Type B pancreatic cell (in vitro differentiated cells): ENCODE measurements around the gene ACKR2. TPM values are rescaled to one million over a fixed set of nuclear protein-coding genes. Genes with fewer than 3 reads are reported as not detected.
"Not testable (repeated sequence)": the region's sequence is repeated elsewhere in the genome, so short reads cannot be mapped to it uniquely, and the experiment has no call there.

Experiments
- DNase-seq: peaks from one replicate; pipeline ENCODE4 v3.0.0; 2021; ENCODE audit warnings: mixed read lengths; ENCODE audit not compliant: unreplicated experiment; ENCODE audit errors: extremely low spot score
- H3K27ac Mint-ChIP-seq: 2 replicates; pipeline ENCODE4 v1.8.0; 2021; ENCODE audit warnings: mild to moderate bottlenecking, mixed read lengths
- H3K27me3 Mint-ChIP-seq: 2 replicates; pipeline ENCODE4 v1.8.0; 2021; ENCODE audit warnings: mixed read lengths
- H3K36me3 Mint-ChIP-seq: 2 replicates; pipeline ENCODE4 v1.8.0; 2021; ENCODE audit warnings: mixed read lengths
- H3K4me1 Mint-ChIP-seq: one replicate; pipeline ENCODE4 v1.8.0; 2021; ENCODE audit warnings: mixed read lengths; ENCODE audit not compliant: unreplicated experiment
- H3K4me3 Mint-ChIP-seq: 2 replicates; pipeline ENCODE4 v1.8.0; 2021; ENCODE audit warnings: mild to moderate bottlenecking, mixed read lengths
- H3K9me3 Mint-ChIP-seq: 2 replicates; pipeline ENCODE4 v1.8.0; 2021; ENCODE audit warnings: mixed read lengths
- CTCF ChIP-seq: fragments of 200-600 bp; sonication (generic); conservative IDR thresholded peaks from 2 replicates; pipeline ENCODE4 v1.5.0; 2021; ENCODE audit warnings: antibody characterized with exemption, mild to moderate bottlenecking
- total RNA-seq: library from RNA; stranded (reverse); gene quantifications from 2 replicates; pipeline ENCODE4 v1.2.1, GENCODE V29; 2021; ENCODE audit warnings: low replicate concordance

ACKR2 gene
- total RNA-seq, 1 donor from 2014 or later: 3.5 TPM

- Mint-ChIP-seq H3K36me3 (peaks cover 16% of the 10 kb centered on the region), H3K4me3 (peak overlapping the region; percentile 100), H3K9me3 (peaks cover 4% of the 10 kb centered on the region), H3K4me1 (peaks cover 33% of the 10 kb centered on the region), H3K27ac (peak overlapping the region; percentile 99), H3K27me3 (peaks cover 30% of the 10 kb centered on the region)
- TF ChIP-seq CTCF: no peak
- DNase-seq: peak; percentile 71
Measured at GRCh38 chr3:42805141-42805821, 4.0 kb upstream of the ACKR2 start.

GRCh38 chr3:42807929-42808328 is 1.3 kb upstream of the ACKR2 start:
- Mint-ChIP-seq H3K4me1 (peaks cover 20% of the 10 kb centered on the region), H3K36me3 (peaks cover 7% of the 10 kb centered on the region), H3K27ac (no peak overlapping the region), H3K27me3 (peaks cover 33% of the 10 kb centered on the region), H3K9me3 (peaks cover 4% of the 10 kb centered on the region), H3K4me3 (no peak overlapping the region)
- DNase-seq: no peak
- no peak for TF ChIP-seq CTCF

GRCh38 chr3:42810706-42811105 is 1.5 kb downstream of the ACKR2 start:
- not testable (repeated sequence) for DNase-seq, H3K36me3 Mint-ChIP-seq, H3K9me3 Mint-ChIP-seq
- Mint-ChIP-seq H3K27me3 (peaks cover 24% of the 10 kb centered on the region), H3K4me1 (peaks cover 24% of the 10 kb centered on the region), H3K27ac (peak overlapping the region; percentile 34), H3K4me3 (peak overlapping the region; percentile 17)

GRCh38 chr3:42811118-42811883 is 2.1 kb downstream of the ACKR2 start:
- not testable (repeated sequence) for H3K9me3 Mint-ChIP-seq, DNase-seq, H3K36me3 Mint-ChIP-seq
- Mint-ChIP-seq H3K4me3 (peak overlapping the region; percentile 51), H3K27ac (peak overlapping the region; percentile 34), H3K4me1 (peaks cover 20% of the 10 kb centered on the region), H3K27me3 (peaks cover 18% of the 10 kb centered on the region)

GRCh38 chr3:42814246-42814645 is 5.0 kb downstream of the ACKR2 start:
- no peak overlapping the region for H3K4me3 Mint-ChIP-seq
- H3K27ac Mint-ChIP-seq: no peak overlapping the region
- peaks cover 2% of the 10 kb centered on the region for H3K36me3 Mint-ChIP-seq
- TF ChIP-seq CTCF: no peak
- H3K27me3 Mint-ChIP-seq: peaks cover 4% of the 10 kb centered on the region
- H3K4me1 Mint-ChIP-seq: peaks cover 17% of the 10 kb centered on the region
- no peak for DNase-seq
- peaks cover 1% of the 10 kb centered on the region for H3K9me3 Mint-ChIP-seq

GRCh38 chr3:42814914-42815507 is 5.8 kb downstream of the ACKR2 start:
- no peak for TF ChIP-seq CTCF
- no peak for DNase-seq
- Mint-ChIP-seq H3K4me1 (peaks cover 23% of the 10 kb centered on the region), H3K27me3 (peaks cover 6% of the 10 kb centered on the region), H3K4me3 (peak overlapping the region; percentile 3), H3K27ac (peak overlapping the region; percentile 43), H3K36me3 (no peaks in the 10 kb centered on the region), H3K9me3 (no peaks in the 10 kb centered on the region)
